ENCODE data around the gene ZDHHC5.
A peak's percentile ranks its signal among the peaks of the same experiment; 100 is the strongest.

The ZDHHC5 gene, protein sequence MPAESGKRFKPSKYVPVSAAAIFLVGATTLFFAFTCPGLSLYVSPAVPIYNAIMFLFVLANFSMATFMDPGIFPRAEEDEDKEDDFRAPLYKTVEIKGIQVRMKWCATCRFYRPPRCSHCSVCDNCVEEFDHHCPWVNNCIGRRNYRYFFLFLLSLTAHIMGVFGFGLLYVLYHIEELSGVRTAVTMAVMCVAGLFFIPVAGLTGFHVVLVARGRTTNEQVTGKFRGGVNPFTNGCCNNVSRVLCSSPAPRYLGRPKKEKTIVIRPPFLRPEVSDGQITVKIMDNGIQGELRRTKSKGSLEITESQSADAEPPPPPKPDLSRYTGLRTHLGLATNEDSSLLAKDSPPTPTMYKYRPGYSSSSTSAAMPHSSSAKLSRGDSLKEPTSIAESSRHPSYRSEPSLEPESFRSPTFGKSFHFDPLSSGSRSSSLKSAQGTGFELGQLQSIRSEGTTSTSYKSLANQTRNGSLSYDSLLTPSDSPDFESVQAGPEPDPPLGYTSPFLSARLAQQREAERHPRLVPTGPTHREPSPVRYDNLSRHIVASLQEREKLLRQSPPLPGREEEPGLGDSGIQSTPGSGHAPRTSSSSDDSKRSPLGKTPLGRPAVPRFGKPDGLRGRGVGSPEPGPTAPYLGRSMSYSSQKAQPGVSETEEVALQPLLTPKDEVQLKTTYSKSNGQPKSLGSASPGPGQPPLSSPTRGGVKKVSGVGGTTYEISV

DNA sequence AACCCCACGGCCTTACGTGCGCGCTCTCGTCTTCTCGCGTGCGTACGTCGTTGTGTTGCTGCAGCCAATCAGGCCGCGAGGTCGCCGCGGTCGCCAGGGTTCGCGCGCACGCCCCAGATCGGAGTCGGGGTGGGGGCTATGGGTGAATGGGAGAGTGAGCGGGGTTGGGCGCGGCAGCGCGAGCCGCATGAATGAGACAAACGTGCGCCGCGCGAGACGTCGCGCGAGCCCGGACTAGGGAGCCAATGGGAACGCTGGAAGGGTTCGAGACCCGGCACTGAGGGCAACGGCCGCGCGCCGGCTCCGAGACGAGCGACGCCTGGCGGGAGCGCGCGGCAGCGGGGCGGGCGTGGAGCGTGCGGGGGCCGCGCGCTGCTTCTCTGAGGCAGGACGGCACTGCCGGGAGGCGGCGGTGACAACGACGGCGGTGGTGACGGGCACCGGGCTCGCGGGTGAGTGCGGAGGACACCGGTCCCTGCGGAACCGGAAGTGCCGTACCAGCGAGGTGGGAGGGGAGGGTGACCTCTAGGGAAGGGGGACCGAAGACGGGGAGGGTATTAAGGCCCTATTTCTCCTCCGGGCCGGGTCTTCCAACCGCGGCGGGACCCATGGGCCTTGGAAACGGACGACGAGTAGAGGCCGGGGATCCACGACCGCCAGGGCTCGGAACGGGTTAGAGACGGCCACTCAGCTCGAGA, at the start of gene ZDHHC5:
TSS of gene ZDHHC5 (plus strand) at position 379 of the 698 bp plus-strand sequence. CDS start 4,977 bp downstream, outside the sequence.
- TF ChIP-seq, protein P1, sequence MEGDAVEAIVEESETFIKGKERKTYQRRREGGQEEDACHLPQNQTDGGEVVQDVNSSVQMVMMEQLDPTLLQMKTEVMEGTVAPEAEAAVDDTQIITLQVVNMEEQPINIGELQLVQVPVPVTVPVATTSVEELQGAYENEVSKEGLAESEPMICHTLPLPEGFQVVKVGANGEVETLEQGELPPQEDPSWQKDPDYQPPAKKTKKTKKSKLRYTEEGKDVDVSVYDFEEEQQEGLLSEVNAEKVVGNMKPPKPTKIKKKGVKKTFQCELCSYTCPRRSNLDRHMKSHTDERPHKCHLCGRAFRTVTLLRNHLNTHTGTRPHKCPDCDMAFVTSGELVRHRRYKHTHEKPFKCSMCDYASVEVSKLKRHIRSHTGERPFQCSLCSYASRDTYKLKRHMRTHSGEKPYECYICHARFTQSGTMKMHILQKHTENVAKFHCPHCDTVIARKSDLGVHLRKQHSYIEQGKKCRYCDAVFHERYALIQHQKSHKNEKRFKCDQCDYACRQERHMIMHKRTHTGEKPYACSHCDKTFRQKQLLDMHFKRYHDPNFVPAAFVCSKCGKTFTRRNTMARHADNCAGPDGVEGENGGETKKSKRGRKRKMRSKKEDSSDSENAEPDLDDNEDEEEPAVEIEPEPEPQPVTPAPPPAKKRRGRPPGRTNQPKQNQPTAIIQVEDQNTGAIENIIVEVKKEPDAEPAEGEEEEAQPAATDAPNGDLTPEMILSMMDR (IDR thresholded peaks at IDR 0.05): peak; percentile 23
- Histone ChIP-seq H3K27ac (peak within 1 kb of the TSS; percentile 87 to 97), H3K4me3 (peak within 1 kb of the TSS; percentile 87)
- peak; percentile 100 for DNase-seq (ENCODE audit: low spot score)

DNA sequence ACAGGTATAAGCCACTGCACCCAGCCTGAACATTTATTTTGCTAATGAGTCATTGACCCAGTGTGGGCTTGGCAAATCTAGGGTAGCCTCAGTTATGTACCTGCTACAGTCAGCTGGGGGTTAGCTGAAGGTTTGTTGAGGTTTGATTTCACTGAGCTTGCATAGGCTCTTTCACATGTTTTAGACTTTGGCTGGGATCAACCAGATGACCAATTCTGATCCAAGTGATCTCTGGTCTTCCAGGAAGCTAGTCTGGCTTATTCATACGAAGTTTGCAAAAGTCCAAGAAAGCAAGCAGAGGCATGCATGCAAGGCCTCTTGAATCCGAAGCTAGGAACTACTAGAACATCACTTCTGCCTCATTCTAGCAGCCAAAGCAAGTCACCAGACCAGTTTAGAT, 49.5 kb upstream of the ZDHHC5 start:
- TF ChIP-seq, protein P1 (IDR thresholded peaks at IDR 0.05): no peak

GRCh38 chr11:57619331-57619730, 48.6 kb upstream of the ZDHHC5 start:
- no peak overlapping the region for H3K4me3 ChIP-seq
- DNase-seq (ENCODE audit: low spot score): no peak
- no peak overlapping the region for H3K27ac ChIP-seq
- TF ChIP-seq, protein P1 (IDR thresholded peaks at IDR 0.05): no peak

More for the DNA sequence above, 49.5 kb upstream of the ZDHHC5 start:
- DNase-seq (ENCODE audit: low spot score): no peak
- Histone ChIP-seq H3K27ac (no peak overlapping the region), H3K4me3 (no peak overlapping the region)

GRCh38 chr11:57620467-57620866, 47.4 kb upstream of the ZDHHC5 start:
- Histone ChIP-seq H3K4me3 (no peak overlapping the region), H3K27ac (no peak overlapping the region)
- DNase-seq (ENCODE audit: low spot score): no peak
- TF ChIP-seq, protein P1 (IDR thresholded peaks at IDR 0.05): no peak

- DNase-seq (ENCODE audit: low spot score): no peak
- TF ChIP-seq, protein P1 (IDR thresholded peaks at IDR 0.05): no peak
- Histone ChIP-seq H3K27ac (no peak overlapping the region), H3K4me3 (no peak overlapping the region)
These were observed 45.7 kb upstream of the ZDHHC5 start for GRCh38 chr11:57622263-57622662.

DNA sequence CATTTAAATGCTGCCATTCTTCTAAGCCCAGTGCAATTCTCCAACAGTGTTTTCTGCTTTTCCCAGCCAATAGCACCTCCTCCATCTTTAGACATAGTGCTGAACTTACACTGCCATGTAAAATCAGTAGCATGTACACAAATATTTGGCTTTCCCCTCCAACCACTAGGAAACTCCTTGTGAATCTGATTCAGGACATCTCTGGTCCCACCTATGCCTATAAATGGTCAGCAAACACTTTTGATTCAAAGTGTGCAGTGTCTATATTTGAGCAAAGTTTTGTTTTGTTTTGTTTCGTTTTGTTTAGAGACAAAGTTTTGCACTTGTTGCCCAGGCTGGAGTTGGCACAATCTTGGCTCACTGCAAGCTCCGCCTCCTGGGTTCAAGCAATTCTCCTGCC, 43.0 kb upstream of the ZDHHC5 start:
- Histone ChIP-seq H3K27ac (no peak overlapping the region), H3K4me3 (no peak overlapping the region)
- TF ChIP-seq, protein P1 (IDR thresholded peaks at IDR 0.05): no peak
- DNase-seq (ENCODE audit: low spot score): no peak
